Measurements from ENCODE around the gene ZNF574. TPM values are rescaled to one million over a fixed set of nuclear protein-coding genes. Genes with fewer than 3 reads are reported as not detected.
"Not testable (repeated sequence)": the region's sequence is repeated elsewhere in the genome, so short reads cannot be mapped to it uniquely, and the experiment has no call there.

The ZNF574 gene
- total and polyA plus RNA-seq, 11 donors = 5.1 to 17.7 (median 8.7) TPM

DNA sequence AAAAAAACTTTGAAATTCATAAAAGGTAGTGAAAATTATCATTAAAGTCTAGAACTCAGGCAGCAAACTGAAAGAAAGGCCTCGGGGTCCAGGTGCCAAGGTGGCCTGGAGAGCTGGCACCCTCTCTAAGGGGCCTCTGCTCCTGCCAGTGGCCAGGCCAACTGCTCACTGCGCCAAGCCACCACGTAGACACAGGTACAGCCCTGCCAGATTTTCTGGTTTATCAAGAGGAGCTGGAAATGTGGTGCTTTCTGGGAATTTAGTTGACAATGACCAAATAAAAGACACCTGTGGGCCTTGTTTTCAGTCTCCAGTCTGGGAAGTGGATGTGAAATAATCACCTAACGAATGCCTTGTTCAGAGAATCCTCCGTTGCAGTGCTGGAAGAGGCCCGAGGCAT is 22.8 kb downstream of the ZNF574 start:
- H3K9me3 ChIP-seq = no peaks in the 10 kb centered on the region
- no peak overlapping the region for H3K27ac ChIP-seq
- TF ChIP-seq, protein P1, sequence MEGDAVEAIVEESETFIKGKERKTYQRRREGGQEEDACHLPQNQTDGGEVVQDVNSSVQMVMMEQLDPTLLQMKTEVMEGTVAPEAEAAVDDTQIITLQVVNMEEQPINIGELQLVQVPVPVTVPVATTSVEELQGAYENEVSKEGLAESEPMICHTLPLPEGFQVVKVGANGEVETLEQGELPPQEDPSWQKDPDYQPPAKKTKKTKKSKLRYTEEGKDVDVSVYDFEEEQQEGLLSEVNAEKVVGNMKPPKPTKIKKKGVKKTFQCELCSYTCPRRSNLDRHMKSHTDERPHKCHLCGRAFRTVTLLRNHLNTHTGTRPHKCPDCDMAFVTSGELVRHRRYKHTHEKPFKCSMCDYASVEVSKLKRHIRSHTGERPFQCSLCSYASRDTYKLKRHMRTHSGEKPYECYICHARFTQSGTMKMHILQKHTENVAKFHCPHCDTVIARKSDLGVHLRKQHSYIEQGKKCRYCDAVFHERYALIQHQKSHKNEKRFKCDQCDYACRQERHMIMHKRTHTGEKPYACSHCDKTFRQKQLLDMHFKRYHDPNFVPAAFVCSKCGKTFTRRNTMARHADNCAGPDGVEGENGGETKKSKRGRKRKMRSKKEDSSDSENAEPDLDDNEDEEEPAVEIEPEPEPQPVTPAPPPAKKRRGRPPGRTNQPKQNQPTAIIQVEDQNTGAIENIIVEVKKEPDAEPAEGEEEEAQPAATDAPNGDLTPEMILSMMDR (IDR thresholded peaks at IDR 0.05) = no peak
- no peak for TF ChIP-seq POLR2A (IDR thresholded peaks at IDR 0.05)
- H3K4me1 ChIP-seq = peaks cover 0 to 8% (median 0%) of the 10 kb centered on the region in 12 donors
- H3K36me3 ChIP-seq = peaks cover 0 to 34% (median 0%) of the 10 kb centered on the region in 9 donors
- 78 to 87% (median 83%) methylated on average over 6 of the region's 6 CpGs for WGBS, 4 donors
- DNase-seq (no peak), ATAC-seq (no peak)
- peaks cover 0 to 39% (median 13%) of the 10 kb centered on the region in 9 donors for H3K27me3 ChIP-seq
- intact Hi-C loops (cut with DNase I) = no loop called here
- no peak overlapping the region for H3K4me3 ChIP-seq

DNA sequence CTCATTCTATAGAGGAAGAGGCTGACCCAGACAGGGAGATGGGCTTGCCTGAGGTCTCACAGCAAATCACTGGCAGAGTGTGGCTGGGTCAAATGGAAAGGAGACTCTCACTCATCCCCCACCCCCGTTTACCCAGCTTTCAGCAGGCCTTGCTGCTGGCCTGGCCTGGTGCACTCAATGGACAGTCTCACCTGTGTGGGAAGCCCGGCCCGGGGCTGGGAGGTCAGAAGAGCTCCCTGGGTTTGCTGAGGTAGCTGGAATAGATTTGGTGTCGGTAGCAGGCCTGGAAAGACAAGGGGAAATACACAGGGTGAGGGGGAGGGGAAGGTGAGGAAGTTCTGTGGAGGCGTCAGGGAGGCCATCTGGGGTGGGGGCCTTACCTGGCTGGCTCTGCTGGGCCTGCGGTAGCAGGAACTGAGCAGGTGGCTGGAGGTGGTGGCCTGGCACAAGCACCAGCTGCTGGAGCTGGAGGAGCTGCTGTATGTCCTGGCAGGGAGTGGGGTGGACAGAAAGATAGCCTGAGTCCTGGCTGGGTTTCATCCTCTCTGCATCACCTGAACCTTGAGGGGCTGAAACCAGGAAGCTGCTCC is 23.5 kb downstream of the ZNF574 start:
- ATAC-seq (no peak), DNase-seq (no peak)
- Histone ChIP-seq H3K36me3 (peaks cover 0 to 29% (median 0%) of the 10 kb centered on the region in 9 donors), H3K4me1 (peaks cover 0 to 8% (median 0%) of the 10 kb centered on the region in 12 donors), H3K27ac (no peak overlapping the region), H3K27me3 (peaks cover 0 to 43% (median 13%) of the 10 kb centered on the region in 9 donors), H3K9me3 (no peaks in the 10 kb centered on the region), H3K4me3 (no peak overlapping the region)
- TF ChIP-seq, protein P1 (IDR thresholded peaks at IDR 0.05) = no peak
- no peak for TF ChIP-seq POLR2A (IDR thresholded peaks at IDR 0.05)
- intact Hi-C loops (cut with DNase I) = no loop called here
- 63 to 65% (median 64%) methylated on average over 6 of the region's 6 CpGs for WGBS, 4 donors

DNA sequence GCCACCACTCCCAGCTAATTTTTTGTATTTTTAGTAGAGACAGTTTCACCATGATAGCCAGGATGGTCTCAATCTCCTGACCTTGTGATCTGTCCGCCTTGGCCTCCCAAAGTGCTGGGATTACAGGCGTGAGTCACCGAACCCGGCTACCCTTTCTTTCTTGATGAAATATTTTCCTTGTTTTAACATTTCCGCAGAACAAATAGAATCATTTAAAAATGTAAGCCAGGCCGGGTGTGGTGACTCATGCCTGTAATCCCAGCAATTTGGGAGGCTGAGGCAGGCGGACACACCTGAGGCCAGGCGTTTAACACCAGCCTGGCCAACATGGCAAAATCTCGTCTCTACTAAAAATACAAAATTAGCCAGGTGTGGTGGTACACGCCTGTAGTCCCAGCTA is 24.3 kb downstream of the ZNF574 start:
- peaks cover 0 to 21% (median 0%) of the 10 kb centered on the region in 9 donors for H3K36me3 ChIP-seq
- WGBS, 4 donors = 91 to 95% (median 93%) methylated on average over 10 of the region's 10 CpGs
- H3K27me3 ChIP-seq = peaks cover 0 to 43% (median 10%) of the 10 kb centered on the region in 9 donors
- ATAC-seq, DNase-seq, H3K4me3 ChIP-seq, H3K9me3 ChIP-seq, H3K4me1 ChIP-seq, H3K27ac ChIP-seq: not testable (repeated sequence)
- intact Hi-C loops (cut with DNase I) = loop anchor here in 2 of 10 donors (10.0 kb wide), 1 partner anchor 85 kb away; no protein-coding TSS in a partner anchor

DNA sequence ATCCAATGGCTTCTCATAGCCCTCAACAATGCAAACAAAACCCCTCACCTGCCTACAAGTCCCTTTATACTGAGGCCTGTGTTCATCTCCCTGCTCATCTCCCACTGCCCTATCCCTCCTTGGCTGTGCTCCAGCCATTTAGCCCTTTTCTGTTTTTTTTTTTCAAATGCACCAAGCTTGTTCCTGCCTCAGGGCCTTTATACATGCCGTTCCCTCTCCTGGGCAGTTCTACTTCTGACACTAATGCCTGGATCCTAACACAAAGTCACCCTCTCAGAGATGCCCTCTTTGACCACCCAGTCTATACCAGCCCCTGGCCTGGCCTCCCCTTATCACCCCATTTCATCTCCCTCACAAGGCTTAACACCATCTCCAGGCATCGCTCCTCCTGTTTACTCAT is 26.9 kb downstream of the ZNF574 start:
- no peak overlapping the region for H3K4me3 ChIP-seq
- ATAC-seq (no peak), DNase-seq (no peak)
- H3K27me3 ChIP-seq = peaks cover 0 to 32% (median 4%) of the 10 kb centered on the region in 9 donors
- TF ChIP-seq, protein P1 (IDR thresholded peaks at IDR 0.05) = no peak
- no peak for TF ChIP-seq POLR2A (IDR thresholded peaks at IDR 0.05)
- H3K36me3 ChIP-seq = peaks cover 0 to 17% (median 0%) of the 10 kb centered on the region in 9 donors
- 86 to 91% (median 90%) methylated on average over 2 of the region's 2 CpGs for WGBS, 4 donors
- intact Hi-C loops (cut with DNase I) = loop anchor here in 2 of 10 donors (10.0 kb wide), 1 partner anchor 82 kb away; no protein-coding TSS in a partner anchor
- no peak overlapping the region for H3K27ac ChIP-seq
- no peaks in the 10 kb centered on the region for H3K9me3 ChIP-seq
- H3K4me1 ChIP-seq = no peaks in the 10 kb centered on the region
